ENCODE data around the gene MR1. TPM values are rescaled to one million over a fixed set of nuclear protein-coding genes. Genes with fewer than 3 reads are reported as not detected.

Gene MR1
- total RNA-seq, 6 experiments from 2014 or later: 5.6 to 11.6 (median 6.6) TPM

- Histone ChIP-seq H3K27me3 (no peaks in the 10 kb centered on the region), H3K4me1 (no peaks in the 10 kb centered on the region), H3K27ac (no peak overlapping the region), H3K9me3 (no peaks in the 10 kb centered on the region), H3K4me3 (no peak overlapping the region), H3K36me3 (no peaks in the 10 kb centered on the region)
- TF ChIP-seq POLR2A (IDR thresholded peaks at IDR 0.05) (no peak), CTCF (IDR thresholded peaks at IDR 0.05) (no peak)
- WGBS (ENCODE audit: insufficient coverage, low coverage, low lambda C conversion rate, missing lambda C conversion rate): 67% methylated on average over 1 of the region's 1 CpG
- DNase-seq (no peak), ATAC-seq (no peak)
- intact Hi-C loops (cut with DNase I): no loop called here
Observed at GRCh38 chr1:181064702-181065101, 30.9 kb downstream of the MR1 start.

- no peaks in the 10 kb centered on the region for H3K36me3 ChIP-seq
- H3K9me3 ChIP-seq: no peaks in the 10 kb centered on the region
- 80% methylated on average over 9 of the region's 10 CpGs for WGBS (ENCODE audit: insufficient coverage, low coverage, low lambda C conversion rate, missing lambda C conversion rate)
- ATAC-seq (no peak), DNase-seq (no peak)
- H3K4me1 ChIP-seq: no peaks in the 10 kb centered on the region
- no peak overlapping the region for H3K27ac ChIP-seq
- intact Hi-C loops (cut with DNase I): no loop called here
- no peaks in the 10 kb centered on the region for H3K27me3 ChIP-seq
- no peak overlapping the region for H3K4me3 ChIP-seq
- TF ChIP-seq POLR2A (IDR thresholded peaks at IDR 0.05) (no peak), CTCF (IDR thresholded peaks at IDR 0.05) (no peak)
Observed at GRCh38 chr1:181073638-181074037, 39.9 kb downstream of the MR1 start.

- TF ChIP-seq CTCF (IDR thresholded peaks at IDR 0.05) (no peak), POLR2A (IDR thresholded peaks at IDR 0.05) (no peak)
- Histone ChIP-seq H3K4me1 (no peaks in the 10 kb centered on the region), H3K27ac (no peak overlapping the region), H3K27me3 (no peaks in the 10 kb centered on the region), H3K36me3 (no peaks in the 10 kb centered on the region), H3K9me3 (no peaks in the 10 kb centered on the region), H3K4me3 (no peak overlapping the region)
- DNase-seq (no peak), ATAC-seq (no peak)
- WGBS (ENCODE audit: insufficient coverage, low coverage, low lambda C conversion rate, missing lambda C conversion rate): 62% methylated on average over 5 of the region's 5 CpGs
- intact Hi-C loops (cut with DNase I): no loop called here
Observed at GRCh38 chr1:181075766-181076350, 42.1 kb downstream of the MR1 start.

- ATAC-seq (no peak), DNase-seq (no peak)
- Histone ChIP-seq H3K27me3 (no peaks in the 10 kb centered on the region), H3K36me3 (no peaks in the 10 kb centered on the region), H3K27ac (no peak overlapping the region), H3K9me3 (no peaks in the 10 kb centered on the region), H3K4me3 (no peak overlapping the region), H3K4me1 (no peaks in the 10 kb centered on the region)
- no peak for TF ChIP-seq POLR2A (IDR thresholded peaks at IDR 0.05)
- TF ChIP-seq CTCF (IDR thresholded peaks at IDR 0.05): no peak
- 69% methylated on average over 3 of the region's 3 CpGs for WGBS (ENCODE audit: insufficient coverage, low coverage, low lambda C conversion rate, missing lambda C conversion rate)
- intact Hi-C loops (cut with DNase I): no loop called here
Observed at GRCh38 chr1:181076852-181077251, 43.1 kb downstream of the MR1 start.
